Erythroblast (primary cell): Measurements from ENCODE around the gene DPAGT1.

Experiments
- GATA1 ChIP-seq: IDR thresholded peaks from 2 replicates; pipeline ENCODE4 v1.6.1; 2011; ENCODE audit warnings: low read depth, mild to moderate bottlenecking, control low read depth, low read length, moderate library complexity
- POLR2A ChIP-seq: IDR thresholded peaks from 2 replicates; pipeline ENCODE4 v1.6.1; 2011; ENCODE audit warnings: mild to moderate bottlenecking, low read length

DNA sequence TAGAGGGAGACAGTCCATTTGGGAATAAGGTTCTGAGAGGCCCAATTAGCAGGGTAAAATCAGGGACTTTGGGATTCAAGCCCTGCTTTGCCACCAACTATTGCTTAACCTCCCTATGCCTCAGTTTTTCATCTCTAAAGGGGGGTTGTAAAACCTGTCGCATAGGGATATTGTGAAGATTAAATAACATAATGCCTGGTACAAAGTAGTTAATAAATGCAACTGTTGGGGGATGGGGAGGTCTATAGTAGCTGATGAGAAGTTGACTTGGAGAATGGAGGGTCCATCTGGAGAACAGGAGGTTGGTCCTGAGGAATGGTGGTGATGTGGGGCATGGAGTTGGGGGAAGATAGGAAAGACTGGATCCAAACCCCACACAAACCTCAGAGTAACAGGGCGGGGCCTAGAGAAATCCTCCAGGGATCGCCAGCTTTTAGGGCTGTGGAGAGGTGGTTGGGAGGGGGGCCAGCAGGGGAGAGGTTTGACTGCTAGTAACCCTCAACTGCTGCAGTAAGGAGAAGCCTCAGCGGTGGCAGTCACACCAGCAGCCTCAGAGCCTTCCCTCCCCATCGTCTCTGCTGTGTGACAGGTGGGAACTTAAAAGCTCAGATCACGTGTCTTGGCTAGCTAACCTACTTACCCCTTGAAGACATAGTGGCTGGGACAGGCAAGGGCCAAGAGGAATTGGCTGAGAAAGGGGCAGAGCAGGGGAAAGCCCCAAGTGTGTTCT, 46.1 kb upstream of the DPAGT1 start:
- TF ChIP-seq POLR2A (no peak), GATA1 (no peak)
